GM12874 (cell line): ENCODE results near the gene NGF.

Experiments
- TF ChIP-seq, protein P1 (sequence below): IDR thresholded peaks from 2 replicates; pipeline ENCODE4 v1.5.1; 2011; ENCODE audit warnings: low read depth, mild to moderate bottlenecking, control low read depth, low read length, moderate library complexity; ENCODE audit not compliant: insufficient read depth

Gene NGF

DNA sequence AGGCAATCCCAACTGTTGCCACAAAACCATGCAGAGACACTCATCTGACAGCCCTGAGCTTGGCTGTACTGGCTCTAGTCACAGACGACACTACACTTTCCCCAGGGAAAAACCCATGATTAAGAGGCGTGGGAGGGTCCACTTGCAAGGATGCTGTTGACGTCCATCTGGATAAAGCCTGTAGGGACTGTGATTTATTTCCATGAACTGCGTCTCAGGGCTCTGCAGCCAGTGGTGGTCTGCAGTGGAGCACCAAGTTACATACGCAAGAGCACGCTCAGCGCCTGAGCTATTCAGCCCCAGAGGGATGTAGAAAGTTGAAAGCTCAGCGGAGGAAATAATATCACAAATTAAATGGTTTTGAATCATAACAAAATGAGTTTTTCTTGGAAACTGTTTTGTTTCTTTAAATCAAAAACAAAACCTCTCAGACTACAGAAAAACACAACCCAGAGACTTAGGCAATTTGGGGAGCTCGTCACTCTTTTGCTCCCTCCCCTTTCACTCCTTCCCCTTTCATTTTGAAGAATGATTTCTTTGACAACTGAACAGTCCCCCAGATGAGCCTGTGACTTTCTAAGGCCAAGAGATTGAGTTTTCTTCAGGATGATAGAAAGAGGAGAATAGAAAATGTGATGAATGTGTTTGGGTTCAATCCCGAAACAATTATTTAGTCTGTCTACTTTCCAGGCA is 71.2 kb downstream of the NGF start:
- TF ChIP-seq, protein P1, sequence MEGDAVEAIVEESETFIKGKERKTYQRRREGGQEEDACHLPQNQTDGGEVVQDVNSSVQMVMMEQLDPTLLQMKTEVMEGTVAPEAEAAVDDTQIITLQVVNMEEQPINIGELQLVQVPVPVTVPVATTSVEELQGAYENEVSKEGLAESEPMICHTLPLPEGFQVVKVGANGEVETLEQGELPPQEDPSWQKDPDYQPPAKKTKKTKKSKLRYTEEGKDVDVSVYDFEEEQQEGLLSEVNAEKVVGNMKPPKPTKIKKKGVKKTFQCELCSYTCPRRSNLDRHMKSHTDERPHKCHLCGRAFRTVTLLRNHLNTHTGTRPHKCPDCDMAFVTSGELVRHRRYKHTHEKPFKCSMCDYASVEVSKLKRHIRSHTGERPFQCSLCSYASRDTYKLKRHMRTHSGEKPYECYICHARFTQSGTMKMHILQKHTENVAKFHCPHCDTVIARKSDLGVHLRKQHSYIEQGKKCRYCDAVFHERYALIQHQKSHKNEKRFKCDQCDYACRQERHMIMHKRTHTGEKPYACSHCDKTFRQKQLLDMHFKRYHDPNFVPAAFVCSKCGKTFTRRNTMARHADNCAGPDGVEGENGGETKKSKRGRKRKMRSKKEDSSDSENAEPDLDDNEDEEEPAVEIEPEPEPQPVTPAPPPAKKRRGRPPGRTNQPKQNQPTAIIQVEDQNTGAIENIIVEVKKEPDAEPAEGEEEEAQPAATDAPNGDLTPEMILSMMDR: no peak

DNA sequence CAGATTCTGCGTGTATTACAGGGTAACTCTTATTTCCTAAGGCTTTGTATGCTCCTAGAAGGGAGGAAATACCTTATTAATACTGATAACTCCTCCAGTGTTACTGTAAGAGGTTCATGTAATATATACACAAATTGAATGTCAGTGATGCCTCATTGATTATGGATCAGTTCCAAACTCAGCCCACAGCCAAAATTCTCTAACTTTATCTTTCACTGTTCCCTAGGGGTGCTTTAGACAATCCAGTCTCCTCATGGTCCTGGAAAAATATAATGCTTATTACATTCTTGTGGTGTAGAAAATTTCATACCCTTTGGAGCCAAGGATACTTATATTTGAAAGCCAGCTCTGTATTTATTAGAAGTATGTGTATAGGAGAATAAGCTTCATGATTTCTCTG is 73.0 kb downstream of the NGF start:
- TF ChIP-seq, protein P1: no peak

DNA sequence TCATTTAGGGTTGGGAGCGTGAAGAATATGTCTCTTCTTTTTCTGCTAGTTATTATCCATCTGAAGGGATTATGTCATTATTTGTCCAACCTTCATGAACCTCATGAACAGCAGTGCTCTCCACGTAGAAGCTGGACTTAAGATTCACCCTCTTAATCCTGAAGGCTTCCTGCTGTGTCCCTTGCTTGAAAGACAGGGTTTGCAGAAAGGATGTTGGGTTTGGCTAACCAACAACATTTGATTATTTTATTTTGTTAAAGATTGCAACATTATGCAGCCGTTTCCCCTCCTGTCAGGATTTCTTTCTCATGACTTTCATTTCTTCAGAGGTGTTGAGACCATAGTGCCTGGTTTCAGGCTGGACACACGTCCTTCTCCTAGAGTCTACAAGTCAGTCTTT is 75.2 kb downstream of the NGF start:
- TF ChIP-seq, protein P1: no peak

DNA sequence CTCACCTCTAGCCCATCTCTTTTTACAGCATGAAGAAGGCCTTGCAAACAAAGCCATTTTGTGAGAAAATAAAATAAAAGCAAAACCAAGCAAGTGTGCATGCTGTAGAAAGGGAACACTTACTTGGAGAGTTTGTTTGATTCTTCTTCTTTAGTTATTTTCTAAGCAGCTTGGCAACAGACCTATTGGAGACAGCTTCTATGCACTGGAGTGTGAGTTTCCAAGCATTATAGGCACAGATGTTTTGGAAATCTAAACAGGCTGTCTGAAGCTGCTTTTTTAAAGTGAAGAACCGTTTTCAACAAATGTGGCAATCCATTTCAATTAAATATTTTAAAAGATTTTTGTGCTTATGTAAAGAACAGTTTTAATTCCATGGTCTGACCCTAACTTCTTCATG is 76.6 kb downstream of the NGF start:
- TF ChIP-seq, protein P1: no peak

DNA sequence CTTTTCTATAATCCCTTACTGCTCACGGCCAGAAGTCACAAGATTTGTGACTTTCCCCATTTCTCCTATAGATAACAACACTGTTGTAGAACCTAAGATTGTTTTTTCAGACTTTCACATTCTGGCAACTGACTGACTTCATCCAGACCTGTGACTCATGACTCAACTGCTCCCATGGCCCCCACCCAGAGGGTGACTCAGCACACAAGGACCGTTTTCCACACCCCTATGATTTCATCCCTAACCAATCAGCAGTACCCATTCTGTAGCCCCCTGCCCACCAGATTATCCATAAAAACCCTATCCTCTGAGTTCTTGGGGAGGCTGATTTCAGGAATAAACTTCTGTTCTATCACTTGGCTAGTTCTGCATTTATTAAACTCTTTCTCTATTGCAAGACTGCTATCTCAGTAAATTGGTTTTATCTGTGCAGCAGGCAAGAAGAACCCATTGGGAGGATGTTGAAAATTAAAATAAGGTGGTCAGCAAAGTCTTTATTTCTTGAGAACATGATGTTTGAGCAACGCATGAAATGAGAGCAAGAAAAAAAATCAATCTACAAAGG is 79.7 kb downstream of the NGF start:
- TF ChIP-seq, protein P1: no peak

DNA sequence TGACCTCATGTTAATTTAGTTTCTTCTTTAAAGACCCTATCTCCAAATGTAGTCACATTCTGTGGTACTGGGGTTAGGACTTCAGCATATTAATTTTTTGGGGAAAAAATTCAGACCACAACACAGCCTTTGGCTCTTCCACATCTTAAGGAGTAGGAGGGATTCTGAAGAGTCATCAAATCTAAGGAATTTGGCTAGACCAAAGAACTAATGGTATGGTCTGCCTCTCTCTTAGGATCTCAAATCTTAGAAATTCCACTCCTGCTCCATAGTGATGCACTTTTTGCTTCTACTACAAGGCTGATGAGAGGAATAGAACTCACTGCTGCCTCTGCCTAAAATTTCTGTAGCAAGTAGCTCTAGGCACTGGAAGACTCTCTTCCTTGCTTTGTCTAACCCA is 80.5 kb downstream of the NGF start:
- TF ChIP-seq, protein P1: no peak

DNA sequence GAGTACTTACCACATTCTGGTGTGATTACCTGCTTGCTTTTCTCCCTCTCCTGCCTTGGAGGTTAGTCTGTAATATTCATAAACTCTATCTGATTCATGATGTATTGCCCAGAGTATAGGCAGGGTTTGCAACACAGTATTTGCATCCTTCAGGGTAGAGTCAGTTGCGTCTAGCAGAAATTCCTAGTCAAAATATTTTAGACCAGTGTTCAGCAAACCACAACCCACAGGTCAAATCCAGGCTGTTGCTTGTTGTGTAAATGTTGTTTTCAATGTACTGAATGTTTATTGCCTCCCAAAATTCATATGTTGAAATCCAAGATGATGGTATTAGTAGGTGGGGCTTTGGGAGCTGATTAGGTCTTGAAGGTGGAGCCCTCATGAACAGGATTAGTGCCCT is 82.9 kb downstream of the NGF start:
- TF ChIP-seq, protein P1: no peak
